ENCODE data around the gene WWOX. TPM values are rescaled to one million over a fixed set of nuclear protein-coding genes. Genes with fewer than 3 reads are reported as not detected.
A peak's percentile ranks its signal among the peaks of the same experiment; 100 is the strongest.

The WWOX gene
- total RNA-seq, 2 experiments from 2014 or later: 20.2 to 21.4 TPM

GRCh38 chr16:78494674-78495073 lies 395.2 kb downstream of the WWOX start:
- Mint-ChIP-seq H3K27ac (no peak overlapping the region), H3K9me3 (no peaks in the 10 kb centered on the region), H3K27me3 (ENCODE audit: low read depth) (no peaks in the 10 kb centered on the region), H3K4me1 (ENCODE audit: low read depth) (no peaks in the 10 kb centered on the region), H3K4me3 (no peak overlapping the region), H3K36me3 (ENCODE audit: low read depth) (peaks cover 7% of the 10 kb centered on the region)
- no peak for DNase-seq
- CTCF ChIA-PET: interaction anchor here (0.6 to 1.1 kb wide), 2 partner anchors 17 to 425 kb away, joined by 3 to 4 read pairs; no protein-coding TSS in a partner anchor
- intact Hi-C loops (cut with micrococcal nuclease): no loop called here

- Mint-ChIP-seq H3K27ac (no peak overlapping the region), H3K4me3 (no peak overlapping the region), H3K4me1 (ENCODE audit: low read depth) (no peaks in the 10 kb centered on the region), H3K27me3 (ENCODE audit: low read depth) (no peaks in the 10 kb centered on the region), H3K36me3 (ENCODE audit: low read depth) (peaks cover 7% of the 10 kb centered on the region), H3K9me3 (no peaks in the 10 kb centered on the region)
- CTCF ChIA-PET: no interaction called here
- intact Hi-C loops (cut with micrococcal nuclease): no loop called here
- DNase-seq: no peak
Measured at GRCh38 chr16:78496189-78496588, 396.7 kb downstream of the WWOX start.

DNA sequence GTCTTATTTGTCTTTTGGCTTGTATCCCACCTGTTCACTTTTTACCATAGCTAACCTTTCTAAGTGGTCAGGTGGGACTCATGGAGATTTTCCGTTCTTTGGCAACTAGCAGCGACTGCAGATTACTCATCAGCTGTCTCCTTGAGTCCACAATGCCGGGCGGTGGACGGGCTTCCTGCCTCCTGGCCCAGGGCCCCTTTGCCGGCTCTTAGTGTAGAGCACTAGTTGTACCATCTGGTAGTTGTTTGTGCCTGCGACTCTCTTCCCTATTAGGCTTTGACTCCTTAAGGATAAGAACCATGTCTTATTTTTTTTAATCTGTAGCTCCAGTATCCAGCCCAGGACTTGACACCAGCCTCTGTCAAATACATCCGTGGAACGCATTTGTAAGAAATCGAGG lies 399.9 kb downstream of the WWOX start:
- intact Hi-C loops (cut with micrococcal nuclease): no loop called here
- DNase-seq: no peak
- H3K27me3 Mint-ChIP-seq (ENCODE audit: low read depth): no peaks in the 10 kb centered on the region
- no peak overlapping the region for H3K27ac Mint-ChIP-seq
- no peak overlapping the region for H3K4me3 Mint-ChIP-seq
- CTCF ChIA-PET: no interaction called here
- H3K9me3 Mint-ChIP-seq: no peaks in the 10 kb centered on the region
- H3K36me3 Mint-ChIP-seq (ENCODE audit: low read depth): no peaks in the 10 kb centered on the region
- H3K4me1 Mint-ChIP-seq (ENCODE audit: low read depth): no peaks in the 10 kb centered on the region

DNA sequence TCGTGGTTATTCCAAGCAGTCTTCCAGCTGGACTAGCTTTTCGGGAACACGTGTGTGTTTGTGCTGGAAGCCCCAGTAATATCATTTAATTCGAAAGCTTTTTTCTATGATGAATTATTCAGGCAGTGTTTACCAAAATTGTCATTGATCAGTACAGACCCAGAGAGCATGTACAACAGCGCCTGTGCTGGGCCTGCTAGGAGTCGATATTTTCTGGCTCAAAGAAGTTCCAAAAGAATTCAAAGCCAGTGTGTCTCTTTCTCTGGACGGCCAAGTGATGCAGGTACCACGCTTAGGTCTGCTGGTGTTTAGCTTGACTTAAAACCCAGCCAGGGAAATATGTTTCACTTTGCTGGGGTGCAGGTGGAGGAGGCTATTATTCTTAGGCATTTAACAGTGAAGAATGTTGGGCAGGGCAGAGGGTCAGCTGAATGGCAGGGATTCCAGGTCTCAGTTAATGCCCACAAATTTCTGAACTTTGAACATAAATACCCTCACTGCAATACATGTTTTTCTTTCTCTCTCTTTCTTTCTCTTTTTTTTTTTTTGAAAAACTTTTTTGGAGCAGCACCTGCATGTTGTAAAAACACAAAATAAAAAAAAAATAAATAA lies 401.3 kb downstream of the WWOX start:
- Mint-ChIP-seq H3K36me3 (ENCODE audit: low read depth) (no peaks in the 10 kb centered on the region), H3K4me1 (ENCODE audit: low read depth) (no peaks in the 10 kb centered on the region)
- CTCF ChIA-PET: interaction anchor here (0.6 to 1.0 kb wide), 3 partner anchors 17 to 849 kb away, joined by 3 to 4 read pairs (median 3); no protein-coding TSS in a partner anchor

GRCh38 chr16:78501744-78502143 lies 402.3 kb downstream of the WWOX start:
- DNase-seq: no peak
- intact Hi-C loops (cut with micrococcal nuclease): loop anchor here (5.0 to 10.0 kb wide), 2 partner anchors 379 to 1963 kb away; no protein-coding TSS in a partner anchor
- Mint-ChIP-seq H3K27me3 (ENCODE audit: low read depth) (no peaks in the 10 kb centered on the region), H3K4me1 (ENCODE audit: low read depth) (no peaks in the 10 kb centered on the region), H3K27ac (no peak overlapping the region), H3K4me3 (no peak overlapping the region), H3K9me3 (no peaks in the 10 kb centered on the region), H3K36me3 (ENCODE audit: low read depth) (no peaks in the 10 kb centered on the region)
- CTCF ChIA-PET: interaction anchor here (0.6 kb wide), 1 partner anchor 18 kb away, joined by 4 read pairs; no protein-coding TSS in a partner anchor

More for the DNA sequence above, 401.3 kb downstream of the WWOX start:
- H3K27ac Mint-ChIP-seq: no peak overlapping the region
- no peaks in the 10 kb centered on the region for H3K9me3 Mint-ChIP-seq
- intact Hi-C loops (cut with micrococcal nuclease): loop anchor here (5.0 to 10.0 kb wide), 2 partner anchors 378 to 1964 kb away; no protein-coding TSS in a partner anchor
- H3K4me3 Mint-ChIP-seq: no peak overlapping the region
- no peak for DNase-seq
- H3K27me3 Mint-ChIP-seq (ENCODE audit: low read depth): no peaks in the 10 kb centered on the region

DNA sequence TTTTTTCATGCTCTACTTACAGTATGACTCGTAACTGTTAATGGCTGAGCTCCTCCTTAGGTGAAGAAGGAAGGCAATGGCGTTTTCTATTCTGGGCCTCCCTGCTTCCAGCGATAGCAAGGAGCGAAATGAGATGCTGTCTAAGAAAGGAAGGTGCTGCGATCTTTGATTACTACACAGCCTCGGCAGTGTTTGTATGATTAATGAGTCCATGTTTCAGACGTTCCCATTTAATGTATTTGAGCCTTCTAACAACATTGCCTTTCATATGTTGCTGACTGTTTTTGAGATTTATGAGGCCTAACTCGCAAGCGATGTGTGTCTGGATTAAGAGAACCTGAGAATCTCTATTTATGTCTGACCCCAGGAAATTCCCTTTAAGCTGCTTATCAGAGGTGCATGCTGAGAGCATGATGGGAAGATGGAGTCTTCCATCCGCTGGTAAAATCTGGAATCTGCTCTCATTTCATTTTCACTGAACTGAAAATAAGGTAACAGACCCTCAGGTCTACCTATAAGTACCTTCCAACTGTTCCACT lies 403.4 kb downstream of the WWOX start:
- CTCF ChIA-PET: interaction anchor here (0.6 kb wide), 1 partner anchor 774 kb away, joined by 3 read pairs; no protein-coding TSS in a partner anchor

DNA sequence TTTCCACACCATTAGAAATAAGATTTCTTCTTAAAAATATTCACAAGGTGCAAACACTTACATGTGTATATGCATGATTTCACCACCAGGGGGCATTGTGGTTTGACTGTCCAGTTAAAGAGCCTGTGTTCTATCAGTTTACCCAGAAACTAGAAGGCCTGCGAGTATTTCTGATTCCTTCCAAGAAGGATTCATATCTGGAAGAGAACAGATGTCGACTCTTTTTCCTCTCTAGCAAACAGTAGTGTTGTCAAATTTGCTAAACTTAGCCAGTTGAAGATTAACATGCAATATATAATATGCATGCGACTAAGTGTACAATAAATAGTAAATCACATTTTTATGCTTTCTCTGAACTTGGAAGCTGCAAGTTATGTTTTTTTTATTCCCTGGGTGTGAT lies 404.1 kb downstream of the WWOX start:
- H3K27me3 Mint-ChIP-seq (ENCODE audit: low read depth): no peaks in the 10 kb centered on the region
- H3K27ac Mint-ChIP-seq: no peak overlapping the region
- H3K9me3 Mint-ChIP-seq: no peaks in the 10 kb centered on the region
- no peaks in the 10 kb centered on the region for H3K4me1 Mint-ChIP-seq (ENCODE audit: low read depth)
- intact Hi-C loops (cut with micrococcal nuclease): loop anchor here (1.0 to 10.0 kb wide), 4 partner anchors 267 to 1961 kb away; no protein-coding TSS in a partner anchor
- DNase-seq: peak; percentile 71
- CTCF ChIA-PET: interaction anchor here (0.6 to 1.4 kb wide), 7 partner anchors 18 to 1963 kb away, joined by 3 to 7 read pairs (median 3); no protein-coding TSS in a partner anchor
- no peaks in the 10 kb centered on the region for H3K36me3 Mint-ChIP-seq (ENCODE audit: low read depth)
- H3K4me3 Mint-ChIP-seq: no peak overlapping the region

More for the DNA sequence above, 403.4 kb downstream of the WWOX start:
- DNase-seq: no peak
- no peaks in the 10 kb centered on the region for H3K4me1 Mint-ChIP-seq (ENCODE audit: low read depth)
- no peak overlapping the region for H3K4me3 Mint-ChIP-seq
- intact Hi-C loops (cut with micrococcal nuclease): loop anchor here (1.0 to 10.0 kb wide), 4 partner anchors 267 to 1962 kb away; no protein-coding TSS in a partner anchor
- H3K9me3 Mint-ChIP-seq: no peaks in the 10 kb centered on the region
- H3K27me3 Mint-ChIP-seq (ENCODE audit: low read depth): no peaks in the 10 kb centered on the region
- no peak overlapping the region for H3K27ac Mint-ChIP-seq
- no peaks in the 10 kb centered on the region for H3K36me3 Mint-ChIP-seq (ENCODE audit: low read depth)

- Mint-ChIP-seq H3K4me3 (no peak overlapping the region), H3K9me3 (no peaks in the 10 kb centered on the region), H3K4me1 (ENCODE audit: low read depth) (no peaks in the 10 kb centered on the region), H3K36me3 (ENCODE audit: low read depth) (no peaks in the 10 kb centered on the region), H3K27ac (no peak overlapping the region), H3K27me3 (ENCODE audit: low read depth) (no peaks in the 10 kb centered on the region)
- intact Hi-C loops (cut with micrococcal nuclease): loop anchor here (5.0 to 10.0 kb wide), 2 partner anchors 382 to 1960 kb away; no protein-coding TSS in a partner anchor
- DNase-seq: no peak
- CTCF ChIA-PET: interaction anchor here (0.7 to 1.4 kb wide), 5 partner anchors 17 to 1962 kb away, joined by 3 to 7 read pairs (median 3); no protein-coding TSS in a partner anchor
Measured at GRCh38 chr16:78504401-78504851, 405.0 kb downstream of the WWOX start.

GRCh38 chr16:78505036-78505435 lies 405.6 kb downstream of the WWOX start:
- Mint-ChIP-seq H3K27ac (no peak overlapping the region), H3K4me3 (no peak overlapping the region), H3K9me3 (no peaks in the 10 kb centered on the region), H3K36me3 (ENCODE audit: low read depth) (no peaks in the 10 kb centered on the region), H3K27me3 (ENCODE audit: low read depth) (no peaks in the 10 kb centered on the region), H3K4me1 (ENCODE audit: low read depth) (peaks cover 2% of the 10 kb centered on the region)
- intact Hi-C loops (cut with micrococcal nuclease): loop anchor here (10.0 kb wide), 1 partner anchor 1960 kb away; no protein-coding TSS in a partner anchor
- CTCF ChIA-PET: interaction anchor here (1.1 kb wide), 1 partner anchor 67 kb away, joined by 3 read pairs; no protein-coding TSS in a partner anchor
- DNase-seq: no peak

DNA sequence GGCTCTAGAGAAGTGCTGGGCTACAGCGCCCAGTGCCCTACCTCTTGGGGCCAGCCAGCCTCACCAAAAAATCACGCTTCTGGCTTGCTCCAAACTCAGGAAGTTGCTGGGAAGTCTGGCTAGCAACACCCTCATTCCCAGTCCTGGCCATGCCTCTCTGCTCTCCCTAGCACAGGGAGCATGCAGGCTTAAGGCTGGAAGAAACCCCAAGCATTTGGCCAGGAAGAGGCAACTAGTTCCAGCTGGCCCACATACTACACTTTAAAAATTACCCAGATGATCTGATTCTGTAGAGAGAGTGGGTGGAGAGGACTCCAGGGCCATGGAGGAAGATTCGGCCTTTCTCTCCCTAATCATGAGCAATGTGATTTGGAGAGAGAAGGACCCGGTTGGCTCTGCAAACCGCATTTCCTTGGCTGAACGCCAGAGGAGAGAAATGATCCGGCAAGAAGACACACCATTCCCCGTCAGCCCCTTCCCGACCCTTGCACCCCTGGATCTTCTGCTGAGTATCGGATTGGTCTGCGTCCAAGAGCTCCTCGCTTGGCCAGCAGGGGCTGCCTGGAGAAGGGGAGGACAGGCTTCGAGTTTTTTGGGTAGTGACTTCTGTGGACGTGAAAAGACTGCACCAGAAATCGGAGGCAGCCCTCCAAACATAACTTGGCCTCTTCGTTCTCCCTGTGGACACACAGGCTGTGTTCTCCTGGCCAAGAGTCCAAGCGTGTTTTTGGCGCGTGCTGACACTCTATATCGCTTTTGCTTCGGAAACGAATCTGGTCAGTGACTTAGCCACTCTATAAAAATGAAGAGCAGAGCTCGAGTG lies 406.3 kb downstream of the WWOX start:
- peaks cover 2% of the 10 kb centered on the region for H3K4me1 Mint-ChIP-seq (ENCODE audit: low read depth)
- H3K4me3 Mint-ChIP-seq: no peak overlapping the region
- no peak for DNase-seq
- no peaks in the 10 kb centered on the region for H3K9me3 Mint-ChIP-seq
- no peak overlapping the region for H3K27ac Mint-ChIP-seq
- H3K27me3 Mint-ChIP-seq (ENCODE audit: low read depth): no peaks in the 10 kb centered on the region
- intact Hi-C loops (cut with micrococcal nuclease): loop anchor here (10.0 kb wide), 1 partner anchor 1959 kb away; no protein-coding TSS in a partner anchor
- CTCF ChIA-PET: no interaction called here
- H3K36me3 Mint-ChIP-seq (ENCODE audit: low read depth): no peaks in the 10 kb centered on the region

DNA sequence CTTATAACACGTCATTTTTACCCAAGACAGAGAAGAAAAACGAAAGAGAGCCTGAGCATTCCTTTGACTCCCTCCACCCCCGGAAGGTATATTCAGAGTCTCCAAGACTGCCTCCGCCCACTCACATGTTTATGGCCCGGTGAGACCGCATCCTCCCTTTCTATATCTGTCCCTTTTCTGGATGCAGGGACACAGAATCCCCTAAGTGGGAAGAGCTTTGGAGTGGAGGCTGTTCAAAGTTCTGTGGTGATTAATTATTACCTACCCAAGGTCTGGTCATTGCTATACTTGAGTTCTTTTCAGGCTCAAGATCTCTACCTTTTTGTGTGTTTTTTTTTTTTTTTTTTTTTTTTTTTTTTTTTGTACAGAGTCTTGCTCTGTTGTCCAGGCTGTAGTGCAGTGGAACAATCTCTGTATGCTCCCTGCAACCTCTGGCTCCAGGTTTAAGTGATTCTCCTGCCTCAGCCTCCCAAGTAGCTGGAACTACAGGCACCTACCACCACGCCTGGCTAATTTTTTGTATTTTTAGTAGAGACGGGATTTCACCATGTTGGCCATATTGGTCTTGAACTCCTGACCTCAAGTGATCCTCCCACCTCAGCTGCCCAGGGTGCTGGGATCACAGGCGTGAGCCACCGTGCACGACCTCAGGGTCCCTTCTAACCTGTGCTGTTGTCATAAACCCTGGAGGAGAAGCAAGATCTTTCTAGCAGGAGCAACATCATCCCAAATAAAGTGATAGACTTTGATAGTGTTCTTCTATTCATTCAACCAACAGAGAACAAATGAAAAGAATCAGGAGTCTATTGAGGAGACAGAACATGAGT lies 407.1 kb downstream of the WWOX start:
- CTCF ChIA-PET: no interaction called here
- Mint-ChIP-seq H3K27ac (no peak overlapping the region), H3K4me3 (no peak overlapping the region), H3K4me1 (ENCODE audit: low read depth) (peaks cover 2% of the 10 kb centered on the region), H3K27me3 (ENCODE audit: low read depth) (no peaks in the 10 kb centered on the region), H3K36me3 (ENCODE audit: low read depth) (no peaks in the 10 kb centered on the region), H3K9me3 (no peaks in the 10 kb centered on the region)
- no peak for DNase-seq
- intact Hi-C loops (cut with micrococcal nuclease): loop anchor here (10.0 kb wide), 1 partner anchor 1958 kb away; no protein-coding TSS in a partner anchor
